Posterior vena cava (tissue), 2 donors: ENCODE data around the gene GRIPAP1. TPM values are rescaled to one million over a fixed set of nuclear protein-coding genes. Genes with fewer than 3 reads are reported as not detected.
"Not testable (repeated sequence)": the region's sequence is repeated elsewhere in the genome, so short reads cannot be mapped to it uniquely, and the experiment has no call there.

Source experiments
- DNase-seq: peaks from one replicate; pipeline ENCODE4 v3.0.0-alpha.2; 2020; ENCODE audit warnings: low spot score
- intact Hi-C, 2 donors: fragments of 100-400 bp; cut with DNase I; formaldehyde crosslinking; loops; one replicate each; pipeline versions ENCODE4 v1.14.1 to v1.14.2; 2022 to 2023
- total RNA-seq, 2 donors: library from RNA; stranded (reverse); fragmentation: NEBNext Ultra II Directional; extraction: Animal tissue kit (Norgen Biotek cat#: 25700); gene quantifications; one replicate each; pipeline ENCODE4 v1.2.1, GENCODE V29; 2021
- donor health status: DM: yes; HTN: yes; CAD: no.
- donor health status: DM: yes; HTN: yes; CAD: no.

The GRIPAP1 gene
- total RNA-seq, 2 donors from 2014 or later: 27.6 to 31.6 TPM

DNA sequence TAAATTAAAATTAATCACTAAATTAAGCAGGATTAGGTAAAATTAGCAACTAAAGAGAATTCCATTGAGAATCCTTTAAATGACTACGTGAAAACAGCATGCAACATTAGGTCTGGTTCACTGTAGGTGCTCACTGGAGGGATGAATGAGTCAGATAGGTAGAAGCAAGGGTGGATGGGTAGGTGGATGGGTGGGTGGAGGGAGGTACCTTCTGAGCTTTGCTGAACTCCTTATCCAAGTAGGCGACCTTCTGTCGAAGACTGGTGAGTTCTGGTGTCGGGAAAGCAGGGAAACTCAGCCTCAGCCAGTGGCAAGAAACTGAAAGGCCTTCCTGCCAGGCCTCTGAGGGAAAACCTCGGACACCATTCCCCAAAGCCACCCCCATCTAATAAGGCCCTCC, 3.0 kb downstream of the GRIPAP1 start:
- no peak for DNase-seq
- intact Hi-C loops: no loop called here

GRCh38 chrX:48998391-48998790, 3.7 kb downstream of the GRIPAP1 start:
- DNase-seq: no peak
- intact Hi-C loops: no loop called here

GRCh38 chrX:48997865-48998264, 4.2 kb downstream of the GRIPAP1 start:
- intact Hi-C loops: no loop called here
- DNase-seq: no peak

GRCh38 chrX:48997455-48997854, 4.6 kb downstream of the GRIPAP1 start:
- intact Hi-C loops: no loop called here
- no peak for DNase-seq

DNA sequence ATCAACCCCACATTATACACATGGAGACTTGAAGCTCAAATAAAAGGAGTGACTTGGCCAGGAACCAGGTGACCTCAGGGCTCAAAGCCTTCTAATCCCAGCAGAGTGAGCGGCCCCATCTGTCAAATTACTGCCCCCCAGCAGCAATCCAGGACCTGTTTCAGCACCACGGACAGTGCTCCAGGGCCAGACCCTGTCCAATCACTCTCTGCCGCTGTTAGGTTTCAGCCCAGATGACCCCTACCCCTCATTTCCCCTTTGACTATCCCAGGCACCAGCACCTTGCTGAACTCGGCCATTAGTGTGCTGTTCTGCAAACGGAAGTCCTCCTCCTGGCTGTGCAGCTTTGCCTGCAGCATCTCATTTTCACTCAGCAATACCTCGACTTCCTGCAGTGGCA, 5.1 kb downstream of the GRIPAP1 start:
- no peak for DNase-seq
- intact Hi-C loops: no loop called here

DNA sequence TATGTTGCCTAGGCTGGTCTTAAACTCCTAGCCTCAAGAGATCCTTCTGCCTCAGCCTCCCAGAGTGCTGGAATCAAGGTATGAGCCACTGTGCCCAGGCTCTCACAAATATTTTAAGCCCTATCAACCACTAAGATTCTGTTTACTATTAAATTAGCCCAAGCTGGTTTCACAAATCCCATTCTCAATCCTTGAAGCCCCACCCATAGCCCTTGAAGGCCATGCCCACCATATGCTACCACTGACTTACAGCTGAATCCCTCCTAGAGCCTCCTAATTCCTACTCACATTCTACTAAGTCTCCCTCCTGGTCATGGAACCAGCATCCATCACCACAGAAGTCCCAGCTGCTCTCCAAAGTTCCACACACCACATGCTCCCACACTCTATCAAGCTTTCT, 9.7 kb downstream of the GRIPAP1 start:
- intact Hi-C loops: no loop called here
- no peak for DNase-seq

DNA sequence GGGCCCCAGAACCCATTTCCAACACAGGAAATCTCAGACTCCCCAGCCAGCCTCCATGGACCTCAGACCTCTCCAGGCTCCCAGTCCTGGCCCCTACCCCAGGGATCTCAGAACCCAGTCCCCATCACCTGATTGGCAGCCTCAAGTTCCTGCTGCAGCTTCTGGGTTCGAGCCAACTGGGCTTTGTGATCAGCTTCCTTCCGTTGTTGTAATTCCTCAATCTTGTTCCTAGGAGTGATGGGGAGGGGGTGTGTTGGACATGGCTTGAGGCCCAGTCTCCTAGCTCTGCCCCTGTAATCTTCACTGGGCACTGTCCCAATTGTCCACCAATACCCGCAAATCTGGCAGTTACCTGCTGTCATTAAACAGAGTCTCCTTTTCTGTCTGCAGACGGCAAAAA, 12.6 kb downstream of the GRIPAP1 start:
- DNase-seq: no peak
- intact Hi-C loops: no loop called here

DNA sequence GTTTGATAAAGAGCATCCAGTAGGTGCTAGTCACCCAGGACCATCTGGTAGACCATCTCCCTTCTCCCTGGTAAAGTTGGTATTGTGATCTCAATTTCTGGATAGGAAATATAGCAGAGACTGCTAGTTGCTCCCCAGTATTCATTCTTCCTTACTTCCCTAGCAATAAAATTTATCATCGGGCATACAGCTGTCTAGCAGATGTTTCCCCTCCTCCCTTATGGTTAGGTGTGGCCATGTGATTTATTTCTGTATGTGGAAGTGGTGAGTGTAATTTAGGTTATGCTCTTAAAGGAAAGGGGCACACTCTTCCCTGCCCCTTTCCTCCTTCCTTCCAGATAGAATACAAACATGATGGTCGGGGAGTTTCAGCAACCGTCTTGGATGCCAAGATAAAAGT, 18.2 kb downstream of the GRIPAP1 start:
- no peak for DNase-seq
- intact Hi-C loops: no loop called here

DNA sequence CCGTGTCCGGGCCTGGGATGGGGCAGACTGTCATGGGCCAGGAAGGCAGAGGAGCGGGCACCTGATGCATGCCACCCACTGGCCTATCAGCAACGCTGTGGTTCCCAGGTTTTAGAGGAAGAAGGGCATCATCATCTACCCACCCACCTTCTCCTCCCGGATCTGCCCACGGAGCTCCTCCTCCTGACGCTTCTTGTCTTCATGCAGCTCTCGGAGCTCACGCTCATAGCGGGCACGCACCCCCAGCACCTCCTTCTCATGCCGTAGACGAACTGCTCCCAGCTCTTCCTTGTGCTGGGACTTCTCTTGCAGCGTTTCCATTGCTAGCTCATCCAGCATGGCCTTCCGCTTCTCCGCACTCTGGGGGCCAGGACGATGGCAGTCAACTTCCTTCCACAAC, 19.0 kb downstream of the GRIPAP1 start:
- DNase-seq: no peak
- intact Hi-C loops: no loop called here

GRCh38 chrX:48981178-48981577, 20.9 kb downstream of the GRIPAP1 start:
- DNase-seq: no peak
- intact Hi-C loops: no loop called here

DNA sequence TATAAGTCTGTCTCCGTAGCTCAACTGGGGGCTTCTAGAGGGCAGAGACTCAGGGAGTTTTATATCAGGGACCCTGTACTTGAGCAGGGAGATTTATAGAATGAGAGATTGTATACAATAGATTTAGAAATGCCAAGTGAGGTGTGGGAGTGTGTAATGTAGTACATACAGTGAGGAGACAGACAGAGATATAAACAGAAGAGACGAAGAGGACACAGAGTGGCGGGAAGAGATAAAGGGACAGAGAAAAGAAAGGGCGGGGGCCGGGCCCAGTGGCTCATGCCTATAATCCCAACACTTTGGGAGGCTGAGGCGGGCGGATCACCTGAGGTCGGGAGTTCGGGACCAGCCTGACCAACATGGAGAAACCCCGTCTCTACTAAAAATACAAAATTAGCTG, 21.7 kb downstream of the GRIPAP1 start:
- intact Hi-C loops: not testable (repeated sequence)

GRCh38 chrX:48978226-48978625, 23.8 kb downstream of the GRIPAP1 start:
- DNase-seq: no peak
- intact Hi-C loops: loop anchor here in 1 of 2 donors (10.0 kb wide), 1 partner anchor 63 kb away; the partner anchor contains the start of genes PIM2 and SLC35A2

More for the DNA sequence above, 21.7 kb downstream of the GRIPAP1 start:
- DNase-seq: not testable (repeated sequence)

DNA sequence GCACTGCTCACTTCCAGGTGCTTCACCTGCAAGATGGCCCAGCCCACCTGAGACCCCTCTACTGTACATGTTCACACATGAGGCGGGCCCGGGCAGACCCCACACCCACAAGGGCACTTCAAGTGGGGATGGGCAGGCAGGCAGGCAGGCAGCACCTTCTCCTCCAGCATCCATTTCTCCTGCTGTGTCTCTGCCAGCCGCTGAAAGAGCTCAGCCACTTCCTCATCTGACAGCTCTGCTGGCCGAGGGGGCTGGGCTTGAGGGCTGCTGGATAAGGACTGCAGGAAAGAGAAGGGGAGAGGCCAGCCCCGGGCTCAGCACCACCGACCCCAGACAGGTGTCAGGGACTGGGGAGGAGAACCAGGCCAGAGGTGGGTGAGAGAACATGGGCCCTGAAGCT, 26.0 kb downstream of the GRIPAP1 start:
- intact Hi-C loops: loop anchor here in 1 of 2 donors (10.0 kb wide), 1 partner anchor 61 kb away; the partner anchor contains the start of genes PIM2 and SLC35A2
- DNase-seq: no peak

- intact Hi-C loops: loop anchor here in 1 of 2 donors (10.0 kb wide), 1 partner anchor 61 kb away; the partner anchor contains the start of genes PIM2 and SLC35A2
- DNase-seq: no peak
Measured at GRCh38 chrX:48975541-48975940, 26.5 kb downstream of the GRIPAP1 start.

DNA sequence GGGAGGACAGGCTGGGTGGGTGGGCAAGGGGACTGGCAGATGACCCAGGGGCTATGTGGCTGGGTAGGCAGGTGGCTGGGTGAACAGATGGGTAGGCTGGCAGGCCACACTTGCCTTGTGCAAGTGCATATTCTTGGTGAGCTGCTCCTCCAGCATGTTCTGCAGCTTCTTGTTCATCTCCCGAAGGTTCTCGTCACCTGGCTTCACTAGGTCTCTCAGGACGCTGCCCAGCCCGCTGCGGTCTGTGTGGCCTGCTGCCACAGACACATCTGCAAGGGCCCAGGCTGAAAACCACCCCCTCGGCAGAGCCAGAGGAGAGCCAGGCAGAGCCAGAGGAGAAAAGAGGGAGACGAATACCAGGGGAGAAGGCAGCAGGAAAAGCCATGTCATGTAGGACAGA, 27.0 kb downstream of the GRIPAP1 start:
- DNase-seq: no peak
- intact Hi-C loops: loop anchor here in 1 of 2 donors (10.0 kb wide), 1 partner anchor 60 kb away; the partner anchor contains the start of genes PIM2 and SLC35A2

DNA sequence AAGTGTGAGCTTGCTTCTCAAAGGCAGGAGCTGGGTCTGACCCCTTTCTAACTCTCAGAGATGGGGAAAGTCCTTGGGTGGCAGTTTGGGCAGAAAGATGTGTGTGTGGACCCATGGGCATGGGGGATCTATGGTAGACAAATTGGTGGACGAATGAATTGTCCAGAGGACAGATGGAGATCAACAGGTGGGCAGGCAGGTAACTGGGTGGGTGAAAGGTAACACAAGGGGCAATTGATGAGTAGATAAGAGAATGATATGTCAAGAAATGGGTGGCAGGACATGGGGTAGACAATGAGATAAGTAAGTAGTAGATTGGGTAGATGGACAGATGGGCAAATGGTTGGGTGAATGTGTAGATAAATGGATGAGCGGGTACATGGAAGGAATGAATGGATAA, 27.5 kb downstream of the GRIPAP1 start:
- DNase-seq: no peak
- intact Hi-C loops: loop anchor here in 1 of 2 donors (10.0 kb wide), 1 partner anchor 60 kb away; the partner anchor contains the start of genes PIM2 and SLC35A2

DNA sequence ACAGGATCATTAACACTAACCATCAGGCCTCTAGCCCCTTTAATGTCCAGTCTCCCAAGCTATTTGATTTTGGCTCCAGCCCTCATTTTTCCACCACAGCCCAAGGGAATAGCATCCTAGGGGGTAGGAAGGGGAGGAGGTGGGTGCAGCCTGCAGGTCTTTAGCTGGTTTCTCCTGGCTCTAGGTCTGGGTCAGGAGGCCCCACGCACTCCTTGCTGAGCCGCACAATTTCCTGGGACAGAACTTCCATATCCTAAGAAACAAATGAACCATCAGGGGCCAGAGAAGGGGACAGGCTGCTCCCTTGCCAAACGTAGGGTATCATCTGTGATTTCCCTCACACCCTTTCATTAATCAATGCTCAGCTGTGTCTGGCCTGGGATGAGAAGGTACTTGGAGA, 28.0 kb downstream of the GRIPAP1 start:
- DNase-seq: no peak
- intact Hi-C loops: loop anchor here in 1 of 2 donors (10.0 kb wide), 1 partner anchor 59 kb away; the partner anchor contains the start of genes PIM2 and SLC35A2

GRCh38 chrX:48972220-48973164, 29.6 kb downstream of the GRIPAP1 start:
- intact Hi-C loops: loop anchor here in 1 of 2 donors (10.0 kb wide), 1 partner anchor 58 kb away; the partner anchor contains the start of genes PIM2 and SLC35A2
- DNase-seq: no peak

GRCh38 chrX:48971249-48972219, 30.5 kb downstream of the GRIPAP1 start, which contains the start of gene KCND1:
KCND1 (minus strand) TSS chrX:48971844; CDS start chrX:48970271, 1,573 bp downstream.
- no peak for DNase-seq
- intact Hi-C loops: loop anchor here in 1 of 2 donors (10.0 kb wide), 1 partner anchor 57 kb away; the partner anchor contains the start of genes PIM2 and SLC35A2
